ENCODE data around the gene ARL2BP.

GRCh38 chr16:57273359-57273758 lies 28.3 kb downstream of the ARL2BP start:
- TF ChIP-seq POLR2AphosphoS5 (IDR thresholded peaks at IDR 0.05), result no peak
- no peak for TF ChIP-seq CTCF (IDR thresholded peaks at IDR 0.05)

Data from sigmoid colon (tissue), 4 donors.